HG03558 (cell line): ENCODE data around the gene MEFV.

Source experiments
- ATAC-seq: cut with Tn5 transposase; IDR thresholded peaks from one replicate; pipeline ENCODE4 v1.9.1; 2021; ENCODE audit warnings: moderate number of reproducible peaks; ENCODE audit not compliant: unreplicated experiment; ENCODE audit errors: extremely low read depth

Gene MEFV, protein sequence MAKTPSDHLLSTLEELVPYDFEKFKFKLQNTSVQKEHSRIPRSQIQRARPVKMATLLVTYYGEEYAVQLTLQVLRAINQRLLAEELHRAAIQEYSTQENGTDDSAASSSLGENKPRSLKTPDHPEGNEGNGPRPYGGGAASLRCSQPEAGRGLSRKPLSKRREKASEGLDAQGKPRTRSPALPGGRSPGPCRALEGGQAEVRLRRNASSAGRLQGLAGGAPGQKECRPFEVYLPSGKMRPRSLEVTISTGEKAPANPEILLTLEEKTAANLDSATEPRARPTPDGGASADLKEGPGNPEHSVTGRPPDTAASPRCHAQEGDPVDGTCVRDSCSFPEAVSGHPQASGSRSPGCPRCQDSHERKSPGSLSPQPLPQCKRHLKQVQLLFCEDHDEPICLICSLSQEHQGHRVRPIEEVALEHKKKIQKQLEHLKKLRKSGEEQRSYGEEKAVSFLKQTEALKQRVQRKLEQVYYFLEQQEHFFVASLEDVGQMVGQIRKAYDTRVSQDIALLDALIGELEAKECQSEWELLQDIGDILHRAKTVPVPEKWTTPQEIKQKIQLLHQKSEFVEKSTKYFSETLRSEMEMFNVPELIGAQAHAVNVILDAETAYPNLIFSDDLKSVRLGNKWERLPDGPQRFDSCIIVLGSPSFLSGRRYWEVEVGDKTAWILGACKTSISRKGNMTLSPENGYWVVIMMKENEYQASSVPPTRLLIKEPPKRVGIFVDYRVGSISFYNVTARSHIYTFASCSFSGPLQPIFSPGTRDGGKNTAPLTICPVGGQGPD

GRCh38 chr16:3256146-3256865 lies at the start of gene MEFV:
Gene MEFV (minus strand): TSS chr16:3256633. CDS start chr16:3256587, 46 bp downstream.
- no peak for ATAC-seq

DNA sequence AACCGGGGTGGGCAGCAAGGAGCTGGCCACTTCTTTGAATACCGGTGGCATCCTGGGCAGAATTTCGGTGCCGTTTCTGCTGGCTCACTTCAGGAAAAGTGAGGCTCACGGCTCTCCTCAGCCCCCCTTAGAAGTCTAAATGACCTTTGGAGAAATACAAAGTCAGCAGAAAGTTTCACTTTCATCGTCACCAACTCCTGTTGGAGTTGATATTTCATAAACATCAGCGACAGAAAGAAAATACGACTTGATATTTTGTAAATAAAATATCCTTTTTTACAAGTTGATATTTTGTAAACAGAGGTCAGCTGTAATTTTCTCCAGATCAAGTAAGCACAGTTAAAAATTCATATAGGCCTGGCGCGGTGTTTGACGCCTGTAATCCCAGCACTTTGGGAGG lies 49.6 kb upstream of the MEFV start:
- ATAC-seq, result no peak

GRCh38 chr16:3305109-3306068 lies 49.0 kb upstream of the MEFV start, which contains the start of the genes TIGD7 and ZNF75A:
Gene TIGD7 (minus strand): TSS chr16:3305430. CDS start chr16:3300614, 4,816 bp downstream.
Gene ZNF75A (plus strand): TSS chr16:3305497. CDS start chr16:3308429, 2,932 bp downstream.
- ATAC-seq, result no peak

DNA sequence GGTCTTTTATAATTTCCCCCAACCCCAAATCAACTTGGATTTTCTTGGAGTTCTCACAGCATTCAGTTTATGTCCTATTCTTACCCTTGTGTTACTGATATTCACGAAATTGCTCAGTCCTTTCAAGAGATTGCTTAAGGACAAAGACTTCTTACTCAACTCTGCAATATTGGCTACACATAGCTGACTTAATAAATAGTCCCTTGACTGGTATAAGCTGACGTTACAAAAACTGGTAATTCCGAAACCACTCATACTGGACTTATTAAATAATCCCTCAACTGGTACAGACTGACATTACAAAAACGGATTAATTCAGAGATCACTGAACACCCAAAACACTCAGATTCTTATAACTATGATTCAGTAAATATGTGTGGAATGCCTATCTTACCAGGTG lies 47.9 kb upstream of the MEFV start:
- no peak for ATAC-seq

DNA sequence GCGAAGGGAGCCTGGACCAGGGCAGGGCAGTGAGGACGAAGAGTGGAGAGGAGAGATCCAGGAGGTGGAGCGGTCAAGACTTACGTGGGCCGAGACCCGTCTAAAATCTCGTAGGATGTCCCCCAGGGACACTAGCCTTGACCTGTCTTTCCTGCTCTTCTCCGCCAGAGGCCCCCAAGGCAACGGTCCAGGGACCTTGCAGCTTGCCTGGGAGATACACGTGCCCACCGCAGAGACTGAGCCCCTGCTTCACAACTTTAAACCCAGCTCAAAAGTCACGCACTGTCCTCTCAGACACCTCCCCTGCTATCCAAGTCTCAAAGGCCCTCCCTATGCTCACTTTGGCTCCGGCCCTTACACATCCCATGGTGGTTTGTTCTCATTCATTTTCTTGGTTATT lies 39.4 kb upstream of the MEFV start:
- ATAC-seq, result no peak

DNA sequence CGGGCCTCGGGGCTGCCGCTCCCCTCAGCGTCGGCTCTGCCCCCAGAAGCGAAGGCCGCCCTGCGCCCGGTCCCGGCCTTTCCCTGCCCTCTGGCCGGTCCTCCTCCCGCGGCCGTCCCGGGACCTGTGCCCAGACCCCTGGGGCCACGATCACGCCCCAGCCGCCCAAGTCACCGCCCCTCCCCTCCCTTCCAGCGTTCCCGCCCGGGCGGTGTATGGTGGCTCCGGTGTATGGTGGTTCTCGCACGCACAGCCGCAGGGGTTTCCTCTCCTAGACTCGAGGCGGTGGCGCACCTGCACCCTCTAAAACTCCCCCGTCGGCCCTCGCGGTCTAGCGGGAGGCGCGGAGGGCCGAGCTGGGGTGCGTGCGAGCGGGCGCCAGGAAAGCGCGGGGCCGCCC lies 38.8 kb upstream of the MEFV start:
- no peak for ATAC-seq

- no peak for ATAC-seq
Observed at GRCh38 chr16:3292604-3293003, 36.2 kb upstream of the MEFV start.

DNA sequence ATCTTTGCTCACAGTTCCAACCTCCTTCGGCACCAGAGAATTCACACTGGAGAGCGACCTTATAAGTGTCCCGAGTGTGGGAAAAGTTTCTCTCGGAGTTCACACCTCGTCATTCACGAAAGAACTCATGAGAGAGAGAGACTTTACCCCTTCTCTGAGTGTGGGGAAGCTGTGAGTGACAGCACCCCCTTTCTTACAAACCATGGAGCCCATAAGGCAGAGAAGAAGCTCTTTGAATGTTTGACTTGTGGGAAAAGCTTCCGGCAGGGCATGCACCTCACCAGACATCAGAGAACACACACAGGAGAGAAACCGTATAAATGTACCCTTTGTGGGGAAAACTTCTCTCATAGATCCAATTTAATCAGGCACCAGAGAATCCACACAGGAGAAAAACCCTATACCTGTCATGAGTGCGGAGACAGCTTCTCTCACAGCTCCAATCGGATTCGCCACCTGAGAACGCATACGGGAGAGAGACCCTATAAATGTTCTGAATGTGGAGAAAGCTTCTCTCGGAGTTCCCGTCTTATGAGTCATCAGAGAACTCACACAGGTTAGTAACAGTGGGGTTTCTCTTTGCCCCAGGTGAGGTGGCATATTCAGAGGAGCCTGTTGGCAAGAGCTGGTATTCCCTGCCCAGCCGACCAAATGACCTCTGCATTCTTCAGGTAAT lies 33.7 kb upstream of the MEFV start:
- no peak for ATAC-seq

- no peak for ATAC-seq
Observed at GRCh38 chr16:3285131-3285530, 28.7 kb upstream of the MEFV start.

- ATAC-seq, result no peak
Observed at GRCh38 chr16:3283543-3284447, 27.4 kb upstream of the MEFV start.

DNA sequence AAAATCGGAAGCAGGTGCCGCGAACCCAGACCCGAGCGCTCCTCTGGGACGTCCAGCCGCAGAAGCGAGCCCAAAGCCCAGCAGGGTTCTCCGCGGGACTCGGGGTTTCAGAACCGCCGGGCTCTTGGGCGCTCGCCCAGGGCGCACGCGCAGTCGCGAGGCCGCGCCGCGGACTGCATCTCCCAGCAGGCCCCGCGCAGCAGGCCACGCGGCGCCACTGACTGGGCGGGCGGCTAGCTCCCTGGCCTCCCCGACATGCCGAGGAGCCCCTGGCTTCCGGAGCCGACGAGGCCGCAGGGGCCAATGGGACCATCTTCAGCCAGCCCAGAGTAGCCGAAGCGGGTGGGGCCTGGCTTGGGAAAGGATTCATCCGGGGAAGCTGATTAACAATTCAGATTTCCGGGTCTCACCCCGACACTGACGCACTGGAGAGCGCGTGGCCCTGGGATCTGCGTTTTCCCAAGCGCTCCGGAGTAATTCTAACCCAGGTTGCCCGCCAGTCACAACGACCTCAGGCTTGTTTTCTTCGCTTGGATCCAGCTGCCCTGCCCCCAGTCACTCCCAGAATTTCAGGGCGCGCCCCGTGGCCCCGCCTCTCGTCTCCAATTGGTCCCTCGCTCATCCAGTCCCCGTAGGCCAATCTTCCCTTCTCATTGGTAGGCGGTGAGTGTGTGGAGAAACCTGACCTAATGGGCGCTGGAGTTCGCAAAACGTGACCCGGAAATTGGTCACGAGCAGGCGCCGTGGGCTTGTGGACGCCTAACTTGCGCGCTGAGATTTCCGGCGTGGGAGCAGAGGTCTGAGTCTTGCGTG lies 26.5 kb upstream of the MEFV start, which contains the start of gene ZNF263:
TSS of gene ZNF263 (plus strand) at position 762 of the 813 bp plus-strand sequence. CDS start 328 bp downstream, outside the sequence.
- peak; percentile 37 for ATAC-seq

DNA sequence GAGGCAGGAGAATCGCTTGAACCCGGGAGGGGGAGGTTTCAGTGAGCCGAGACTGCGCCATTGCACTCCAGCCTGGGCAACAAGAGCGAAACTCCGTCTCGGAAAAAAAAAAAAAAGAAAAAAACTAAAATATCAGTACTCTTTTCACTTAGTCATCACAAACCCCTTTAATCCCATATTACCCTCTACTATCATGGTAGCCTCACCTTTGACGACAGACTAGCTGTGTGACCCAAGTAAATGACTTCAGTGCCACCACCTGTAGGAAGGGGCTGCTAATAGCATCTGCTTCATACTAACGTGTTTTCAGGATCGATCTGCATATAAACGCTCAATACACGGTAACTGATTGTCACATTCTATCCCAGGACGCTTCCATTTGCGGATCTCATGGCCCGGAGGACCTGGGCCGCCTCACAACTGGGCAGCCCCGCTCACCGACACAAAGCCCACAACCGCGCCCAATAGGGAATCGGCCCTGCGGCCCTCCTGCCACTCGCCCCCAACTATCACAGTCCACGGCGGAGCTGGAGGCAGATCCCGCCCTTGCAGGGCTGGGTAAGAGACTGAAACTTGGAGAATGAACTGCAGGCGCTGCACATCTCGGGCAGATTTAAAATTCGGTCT lies 25.8 kb upstream of the MEFV start:
- ATAC-seq, result peak; percentile 7

DNA sequence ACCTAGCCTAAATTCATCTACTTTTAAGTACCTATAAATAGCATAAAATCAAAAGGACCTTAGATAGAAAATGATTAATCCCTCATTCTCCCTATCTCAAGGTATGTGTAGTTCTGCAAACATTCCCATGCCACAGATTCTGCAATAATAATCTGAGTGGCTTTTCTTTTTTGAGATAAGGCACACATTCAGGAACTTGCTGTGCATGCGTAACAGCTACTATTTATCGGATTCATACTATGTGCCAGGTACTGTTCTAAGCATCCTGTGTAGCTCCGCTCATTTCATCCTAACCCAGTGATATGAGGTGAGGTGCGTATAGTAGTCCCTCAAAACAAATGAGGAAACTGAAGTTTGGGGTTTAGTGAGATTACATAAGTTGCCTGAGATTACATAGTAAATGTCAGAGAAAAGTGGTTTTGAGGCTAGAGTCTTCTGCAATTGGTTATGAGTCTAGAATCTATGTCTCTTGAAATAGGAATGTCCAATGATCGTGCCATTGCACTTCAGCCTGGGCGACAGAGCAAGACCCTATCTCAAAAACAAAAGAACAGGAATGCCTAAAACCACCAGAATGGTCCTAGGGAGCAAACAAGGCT lies 24.9 kb upstream of the MEFV start:
- ATAC-seq, result no peak

DNA sequence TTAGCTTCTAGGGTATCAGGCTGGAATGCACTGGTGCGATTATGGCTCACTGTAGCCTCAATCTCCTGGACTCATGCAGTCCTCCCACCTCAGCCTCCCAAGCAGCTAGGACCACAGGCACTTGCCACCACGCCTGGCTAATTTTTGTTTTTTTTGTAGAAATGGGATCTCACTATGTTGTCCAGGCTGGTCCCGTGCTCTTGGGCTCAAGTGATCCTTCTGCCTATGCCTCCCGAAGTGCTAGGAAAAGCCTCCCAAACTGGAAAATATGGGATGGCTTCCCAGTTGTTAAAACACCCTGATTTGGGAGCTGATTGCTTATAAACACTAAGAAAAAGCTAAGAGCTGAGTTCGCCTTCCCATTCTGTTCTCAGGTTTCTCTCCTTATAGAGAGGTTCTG lies 20.2 kb upstream of the MEFV start:
- no peak for ATAC-seq

DNA sequence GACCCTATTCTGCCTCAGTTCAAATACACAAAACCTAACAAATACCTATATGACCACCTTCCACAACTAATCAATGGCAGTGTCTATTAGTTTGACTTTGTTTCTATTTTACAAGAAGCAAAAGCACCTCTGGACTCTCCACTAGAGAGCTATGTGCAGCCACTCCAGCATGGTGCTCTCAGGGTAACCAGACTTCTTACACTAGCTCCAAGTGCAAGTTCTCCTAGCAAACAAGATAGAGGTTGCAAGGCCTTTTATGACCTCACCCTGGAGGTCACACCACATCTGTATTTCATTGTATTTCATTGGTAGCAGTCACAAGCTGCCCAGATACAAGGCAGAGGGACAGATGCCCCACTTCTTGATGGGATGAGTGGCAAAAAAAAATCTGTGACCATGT lies 18.5 kb upstream of the MEFV start:
- no peak for ATAC-seq

DNA sequence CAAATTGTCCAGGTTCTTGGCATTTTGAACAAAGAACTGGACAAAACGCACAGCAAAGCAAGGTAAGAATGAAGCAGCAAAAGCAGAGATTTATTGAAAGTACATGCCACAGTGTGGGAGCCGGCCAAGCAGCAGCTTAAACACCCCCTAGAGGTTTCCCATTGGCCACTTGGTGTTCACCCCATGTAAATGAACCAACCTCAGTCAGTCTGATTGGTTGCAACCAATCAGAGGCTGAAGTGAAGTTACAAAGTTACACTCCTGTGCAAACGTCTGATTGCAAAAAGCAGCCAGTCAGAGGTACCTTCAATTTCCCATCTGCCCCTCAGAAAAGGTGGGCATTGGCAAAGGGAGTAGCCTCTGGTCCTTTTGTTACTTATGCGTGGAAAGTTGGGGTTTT lies 18.1 kb upstream of the MEFV start:
- ATAC-seq, result no peak
